NB4 (cell line): ENCODE results near the gene ADARB2.

Experiments used
- POLR2A ChIP-seq: IDR thresholded peaks from 2 replicates; pipeline ENCODE4 v1.6.1; 2011; ENCODE audit warnings: mild to moderate bottlenecking; ENCODE audit not compliant: insufficient read length; ENCODE audit errors: extremely low read depth
- TF ChIP-seq, protein P1 (sequence below): IDR thresholded peaks from one replicate; pipeline ENCODE4 v1.5.1; 2012; ENCODE audit warnings: low read depth, low read length
- TF ChIP-seq, protein P2 (sequence below): IDR thresholded peaks from 2 replicates; pipeline ENCODE4 v1.6.1; 2011; ENCODE audit warnings: low read depth, low read length

- TF ChIP-seq, protein P1, sequence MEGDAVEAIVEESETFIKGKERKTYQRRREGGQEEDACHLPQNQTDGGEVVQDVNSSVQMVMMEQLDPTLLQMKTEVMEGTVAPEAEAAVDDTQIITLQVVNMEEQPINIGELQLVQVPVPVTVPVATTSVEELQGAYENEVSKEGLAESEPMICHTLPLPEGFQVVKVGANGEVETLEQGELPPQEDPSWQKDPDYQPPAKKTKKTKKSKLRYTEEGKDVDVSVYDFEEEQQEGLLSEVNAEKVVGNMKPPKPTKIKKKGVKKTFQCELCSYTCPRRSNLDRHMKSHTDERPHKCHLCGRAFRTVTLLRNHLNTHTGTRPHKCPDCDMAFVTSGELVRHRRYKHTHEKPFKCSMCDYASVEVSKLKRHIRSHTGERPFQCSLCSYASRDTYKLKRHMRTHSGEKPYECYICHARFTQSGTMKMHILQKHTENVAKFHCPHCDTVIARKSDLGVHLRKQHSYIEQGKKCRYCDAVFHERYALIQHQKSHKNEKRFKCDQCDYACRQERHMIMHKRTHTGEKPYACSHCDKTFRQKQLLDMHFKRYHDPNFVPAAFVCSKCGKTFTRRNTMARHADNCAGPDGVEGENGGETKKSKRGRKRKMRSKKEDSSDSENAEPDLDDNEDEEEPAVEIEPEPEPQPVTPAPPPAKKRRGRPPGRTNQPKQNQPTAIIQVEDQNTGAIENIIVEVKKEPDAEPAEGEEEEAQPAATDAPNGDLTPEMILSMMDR = no peak
- TF ChIP-seq POLR2A = no peak
- TF ChIP-seq, protein P2, sequence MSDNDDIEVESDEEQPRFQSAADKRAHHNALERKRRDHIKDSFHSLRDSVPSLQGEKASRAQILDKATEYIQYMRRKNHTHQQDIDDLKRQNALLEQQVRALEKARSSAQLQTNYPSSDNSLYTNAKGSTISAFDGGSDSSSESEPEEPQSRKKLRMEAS = no peak
Observed at GRCh38 chr10:1280466-1281404, 456.6 kb downstream of the ADARB2 start.
